MM.1S (cell line): Measurements from ENCODE around the gene PCNX3.
"Not testable (repeated sequence)": the region's sequence is repeated elsewhere in the genome, so short reads cannot be mapped to it uniquely, and the experiment has no call there.

Experiments used
- DNase-seq: peaks from one replicate; pipeline ENCODE4 v3.0.0-alpha.2; 2015
- H2AFZ ChIP-seq: fragments of 300-600 bp; sonication (generic); 2 replicates; pipeline ENCODE4 v1.6.0; 2016; ENCODE audit warnings: antibody characterized with exemption, low read length
- H3F3A ChIP-seq: fragments of 300-600 bp; sonication (generic); 2 replicates; pipeline ENCODE4 v1.6.1; 2016; ENCODE audit warnings: mild to moderate bottlenecking, antibody characterized with exemption, low read length, moderate library complexity, mixed read lengths; ENCODE audit not compliant: insufficient read depth
- H3K27ac ChIP-seq: fragments of 300-600 bp; sonication (generic); 2 replicates; pipeline ENCODE4 v1.5.1; 2016; ENCODE audit warnings: mild to moderate bottlenecking, low read length
- H3K27me3 ChIP-seq: fragments of 300-600 bp; sonication (generic); replicated peaks from 2 replicates; pipeline ENCODE4 v1.6.0; 2016; ENCODE audit warnings: low read length; ENCODE audit not compliant: insufficient read depth
- H3K36me3 ChIP-seq: fragments of 300-600 bp; sonication (generic); replicated peaks from 2 replicates; pipeline ENCODE4 v1.6.1; 2016; ENCODE audit warnings: mild to moderate bottlenecking, low read length, mixed read lengths; ENCODE audit not compliant: insufficient read depth
- H3K4me1 ChIP-seq: fragments of 300-600 bp; sonication (generic); 2 replicates; pipeline ENCODE4 v1.6.1; 2016; ENCODE audit warnings: low read length, mixed read lengths
- H3K4me2 ChIP-seq: fragments of 300-600 bp; sonication (generic); 2 replicates; pipeline ENCODE4 v1.6.0; 2016; ENCODE audit warnings: low read depth, low read length
- H3K4me3 ChIP-seq: fragments of 300-600 bp; sonication (generic); 2 replicates; pipeline ENCODE4 v1.5.1; 2016; ENCODE audit warnings: low read length, mixed read lengths
- H3K79me2 ChIP-seq: fragments of 300-600 bp; sonication (generic); 2 replicates; pipeline ENCODE4 v1.6.1; 2016; ENCODE audit warnings: mixed run types, low read length, mixed read lengths
- H3K9ac ChIP-seq: fragments of 300-600 bp; sonication (generic); 2 replicates; pipeline ENCODE4 v1.6.1; 2016; ENCODE audit warnings: low read length, mixed read lengths
- H3K9me2 ChIP-seq: fragments of 300-600 bp; sonication (generic); replicated peaks from 2 replicates; pipeline ENCODE4 v1.6.1; 2016; ENCODE audit warnings: mild to moderate bottlenecking, low read length, mixed read lengths; ENCODE audit not compliant: insufficient read depth
- H3K9me3 ChIP-seq: fragments of 300-600 bp; sonication (generic); replicated peaks from 2 replicates; pipeline ENCODE4 v1.6.1; 2016; ENCODE audit warnings: mild to moderate bottlenecking, low read length, mixed read lengths; ENCODE audit not compliant: insufficient read depth
- H4K20me1 ChIP-seq: fragments of 300-600 bp; sonication (generic); 2 replicates; pipeline ENCODE4 v1.6.1; 2016; ENCODE audit warnings: mild to moderate bottlenecking, low read length, moderate library complexity, mixed read lengths; ENCODE audit not compliant: insufficient read depth
- EZH2 ChIP-seq: fragments of 300-600 bp; sonication (generic); optimal IDR thresholded peaks from 2 replicates; pipeline ENCODE3; 2017; ENCODE audit warnings: low read depth, mild to moderate bottlenecking, antibody characterized with exemption, low read length, mixed read lengths
- EZH2phosphoT487 ChIP-seq: fragments of 300-600 bp; sonication (generic); IDR thresholded peaks from 2 replicates; pipeline ENCODE4 v1.6.1; 2018; ENCODE audit warnings: antibody characterized with exemption, low read length
- TF ChIP-seq, protein P1 (sequence below): fragments of 300-600 bp; sonication (generic); IDR thresholded peaks from 2 replicates; pipeline ENCODE4 v1.5.1; 2016; ENCODE audit warnings: antibody characterized with exemption, low read length, mixed read lengths

PCNX3 gene

DNA sequence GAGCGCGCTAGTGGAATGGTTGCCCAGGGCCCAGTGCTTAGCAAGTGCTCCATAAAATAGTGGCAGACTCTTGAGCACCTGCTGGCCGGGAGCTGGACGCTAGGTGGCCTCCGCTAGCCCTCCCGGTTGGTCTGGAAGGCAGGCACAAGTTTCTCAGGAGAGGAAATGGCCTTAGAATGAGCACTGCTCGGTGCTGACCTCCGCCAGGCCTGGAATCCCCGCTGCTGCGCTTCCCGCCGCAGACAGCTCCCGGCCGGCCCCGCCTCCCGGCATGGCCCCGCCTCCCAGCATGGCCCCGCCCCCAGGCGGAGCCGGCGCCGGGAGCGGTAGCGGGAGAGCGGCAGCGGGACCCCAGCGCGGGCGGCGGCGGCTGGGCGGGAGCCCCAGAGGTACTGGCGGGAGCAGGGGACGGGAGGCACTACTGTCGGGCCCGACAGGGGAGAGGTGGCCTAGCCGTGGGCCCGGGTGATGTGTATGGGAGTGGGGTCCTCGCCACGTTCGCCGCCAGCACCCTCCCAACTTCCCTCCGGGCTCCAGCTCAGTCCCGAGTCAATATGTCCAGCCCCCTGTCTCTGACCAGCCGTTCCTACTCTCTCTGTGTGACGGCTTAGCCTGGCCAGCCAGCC, 22.3 kb downstream of the PCNX3 start, which contains the start of gene SIPA1:
TSS of gene SIPA1 (plus strand) at position 308 of the 626 bp plus-strand sequence. CDS start 2,821 bp downstream, outside the sequence.
- Histone ChIP-seq H2AFZ (peak within 1 kb of the TSS; percentile 66), H3K4me2 (peak within 1 kb of the TSS; percentile 97), H3F3A (peaks cover 14% of the 10 kb centered on the region), H3K4me3 (peak within 1 kb of the TSS; percentile 82), H4K20me1 (no peaks in the 10 kb centered on the region), H3K79me2 (peaks cover 9% of the 10 kb centered on the region; the same call in 1 of the 2 replicates), H3K4me1 (peaks cover 9% of the 10 kb centered on the region), H3K36me3 (no peaks in the 10 kb centered on the region), H3K9ac (peak within 1 kb of the TSS; percentile 75), H3K9me3 (no peaks in the 10 kb centered on the region), H3K9me2 (no peaks in the 10 kb centered on the region), H3K27ac (peak within 1 kb of the TSS; percentile 49; the same call in 1 of the 2 replicates), H3K27me3 (no peaks in the 10 kb centered on the region)
- TF ChIP-seq, protein P1, sequence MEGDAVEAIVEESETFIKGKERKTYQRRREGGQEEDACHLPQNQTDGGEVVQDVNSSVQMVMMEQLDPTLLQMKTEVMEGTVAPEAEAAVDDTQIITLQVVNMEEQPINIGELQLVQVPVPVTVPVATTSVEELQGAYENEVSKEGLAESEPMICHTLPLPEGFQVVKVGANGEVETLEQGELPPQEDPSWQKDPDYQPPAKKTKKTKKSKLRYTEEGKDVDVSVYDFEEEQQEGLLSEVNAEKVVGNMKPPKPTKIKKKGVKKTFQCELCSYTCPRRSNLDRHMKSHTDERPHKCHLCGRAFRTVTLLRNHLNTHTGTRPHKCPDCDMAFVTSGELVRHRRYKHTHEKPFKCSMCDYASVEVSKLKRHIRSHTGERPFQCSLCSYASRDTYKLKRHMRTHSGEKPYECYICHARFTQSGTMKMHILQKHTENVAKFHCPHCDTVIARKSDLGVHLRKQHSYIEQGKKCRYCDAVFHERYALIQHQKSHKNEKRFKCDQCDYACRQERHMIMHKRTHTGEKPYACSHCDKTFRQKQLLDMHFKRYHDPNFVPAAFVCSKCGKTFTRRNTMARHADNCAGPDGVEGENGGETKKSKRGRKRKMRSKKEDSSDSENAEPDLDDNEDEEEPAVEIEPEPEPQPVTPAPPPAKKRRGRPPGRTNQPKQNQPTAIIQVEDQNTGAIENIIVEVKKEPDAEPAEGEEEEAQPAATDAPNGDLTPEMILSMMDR = 0 out of 2 replicates have a peak, but pooled peaks have one; percentile 13
- TF ChIP-seq EZH2phosphoT487 = no peak
- DNase-seq = peak; percentile 71

DNA sequence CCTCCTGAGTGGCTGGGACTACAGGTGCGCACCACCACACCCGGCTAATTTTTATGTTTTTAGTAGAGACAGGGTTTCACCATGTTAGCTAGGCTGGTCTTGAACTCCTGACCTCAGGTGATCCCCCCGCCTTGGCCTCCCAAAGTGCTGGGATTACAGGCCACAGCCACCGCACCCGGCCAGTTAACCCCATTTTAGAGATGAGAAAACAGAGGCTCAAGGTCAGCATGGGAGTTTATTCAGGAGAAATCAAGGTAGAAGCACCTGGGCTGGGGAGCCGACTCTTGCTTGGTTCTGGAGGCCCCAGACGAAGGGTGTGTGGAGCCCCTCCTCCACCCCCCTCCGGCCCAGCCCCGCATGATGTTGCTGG, 23.6 kb downstream of the PCNX3 start:
- not testable (repeated sequence) for H3K4me1 ChIP-seq, H3K4me3 ChIP-seq, H3K36me3 ChIP-seq

DNA sequence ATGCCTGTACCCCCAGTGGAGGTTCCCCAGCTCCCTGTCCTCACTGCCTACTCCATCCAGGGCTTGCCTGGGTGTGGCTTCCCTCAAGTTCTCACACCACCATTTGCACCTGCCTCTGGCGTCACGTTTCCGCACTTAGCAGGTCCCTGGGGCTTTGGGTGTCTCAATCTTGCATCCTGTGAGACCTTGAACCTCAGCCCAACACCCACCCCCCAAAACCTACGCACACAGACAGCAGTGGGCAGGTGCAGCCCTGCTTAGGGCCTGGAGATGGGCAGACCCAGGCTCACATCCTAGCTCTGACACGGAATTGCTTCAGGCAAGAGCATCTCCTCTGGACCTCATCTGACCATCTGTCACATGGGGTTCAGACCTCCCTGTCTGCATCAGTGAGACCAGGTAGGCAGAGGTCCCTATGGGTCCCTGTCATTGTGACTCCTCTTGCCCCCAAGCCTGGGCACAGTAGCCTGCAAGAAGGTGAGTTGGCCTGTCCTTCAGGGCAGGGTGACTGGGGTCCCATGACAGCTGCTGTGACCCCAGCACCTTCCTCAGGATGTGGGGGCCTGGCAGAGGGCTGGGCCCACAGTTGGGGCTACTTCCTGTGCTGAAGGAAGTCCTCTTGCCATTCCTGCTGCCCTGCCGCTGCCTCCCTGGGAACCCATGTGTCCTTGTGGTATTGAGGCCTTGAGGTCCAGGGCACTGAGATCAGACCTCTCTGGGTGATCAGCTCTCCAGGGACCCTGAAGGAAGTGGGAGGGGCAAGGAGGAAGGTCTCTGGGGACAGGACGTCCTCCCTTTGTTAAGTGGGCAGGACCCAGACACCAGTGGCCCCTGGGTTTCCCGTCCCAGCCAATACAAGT, 24.3 kb downstream of the PCNX3 start:
- Histone ChIP-seq H3K36me3 (no peaks in the 10 kb centered on the region), H3K27ac (no peak overlapping the region), H3K4me2 (no peak overlapping the region), H3K9ac (no peak overlapping the region), H3K9me3 (no peaks in the 10 kb centered on the region), H4K20me1 (no peaks in the 10 kb centered on the region), H3K79me2 (peaks cover 9% of the 10 kb centered on the region; the same call in 1 of the 2 replicates), H3K27me3 (no peaks in the 10 kb centered on the region), H2AFZ (no peak overlapping the region), H3K4me1 (peaks cover 9% of the 10 kb centered on the region), H3K4me3 (no peak overlapping the region), H3F3A (peaks cover 14% of the 10 kb centered on the region), H3K9me2 (no peaks in the 10 kb centered on the region)
- no peak for DNase-seq
- TF ChIP-seq EZH2 (no peak), EZH2phosphoT487 (no peak)
- TF ChIP-seq, protein P1 = no peak

More for the DNA sequence above, 23.6 kb downstream of the PCNX3 start:
- not testable (repeated sequence) for DNase-seq, H2AFZ ChIP-seq, H4K20me1 ChIP-seq, H3K27me3 ChIP-seq, H3K27ac ChIP-seq, H3K4me2 ChIP-seq, H3K9me2 ChIP-seq, H3K9me3 ChIP-seq, H3K79me2 ChIP-seq, H3K9ac ChIP-seq
- H3F3A ChIP-seq = peaks cover 14% of the 10 kb centered on the region
